Thyroid gland (tissue), 4 donors: ENCODE measurements around the gene FCGR1A.
"Not testable (repeated sequence)": the region's sequence is repeated elsewhere in the genome, so short reads cannot be mapped to it uniquely, and the experiment has no call there.

Experiments
- POLR2A ChIP-seq, 2 donors: fragments of 450-650 bp; IDR thresholded peaks; one replicate each; pipeline ENCODE4 v1.6.1; 2017; ENCODE audit warnings: antibody characterized with exemption in 2 of 2, mild to moderate bottlenecking in 2 of 2, moderate library complexity in 1 of 2
- TF ChIP-seq, protein P1 (sequence below), 6 experiments: fragments of 200-600 bp in 3 of 6; fragments of 450-650 bp in 3 of 6; sonication (generic) in 3 of 6; IDR thresholded peaks; one replicate each; pipeline ENCODE4 v1.5.1; 2016 to 2019; ENCODE audit warnings: antibody characterized with exemption in 6 of 6, mild to moderate bottlenecking in 2 of 6, inconsistent platforms in 1 of 6, moderate library complexity in 1 of 6

DNA sequence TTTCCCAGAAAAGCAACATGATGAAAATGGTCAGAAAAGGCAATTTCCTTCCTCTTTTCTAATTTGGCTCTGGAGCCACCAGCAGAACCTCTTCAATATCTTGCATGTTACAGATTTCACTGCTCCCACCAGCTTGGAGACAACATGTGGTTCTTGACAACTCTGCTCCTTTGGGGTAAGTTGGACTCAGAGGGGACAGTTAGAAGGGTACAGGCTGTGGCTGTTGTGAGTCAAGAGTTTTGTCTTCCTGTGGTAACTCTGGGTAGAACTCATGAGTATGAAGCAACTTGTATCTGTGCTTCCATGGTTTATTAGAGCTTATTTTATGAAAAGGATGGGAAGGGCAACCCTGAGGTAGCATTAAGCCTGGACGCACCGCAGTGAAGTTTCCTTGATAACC, at the start of gene FCGR1A:
- not testable (repeated sequence) for TF ChIP-seq POLR2A (IDR thresholded peaks at IDR 0.05)
- TF ChIP-seq, protein P1, sequence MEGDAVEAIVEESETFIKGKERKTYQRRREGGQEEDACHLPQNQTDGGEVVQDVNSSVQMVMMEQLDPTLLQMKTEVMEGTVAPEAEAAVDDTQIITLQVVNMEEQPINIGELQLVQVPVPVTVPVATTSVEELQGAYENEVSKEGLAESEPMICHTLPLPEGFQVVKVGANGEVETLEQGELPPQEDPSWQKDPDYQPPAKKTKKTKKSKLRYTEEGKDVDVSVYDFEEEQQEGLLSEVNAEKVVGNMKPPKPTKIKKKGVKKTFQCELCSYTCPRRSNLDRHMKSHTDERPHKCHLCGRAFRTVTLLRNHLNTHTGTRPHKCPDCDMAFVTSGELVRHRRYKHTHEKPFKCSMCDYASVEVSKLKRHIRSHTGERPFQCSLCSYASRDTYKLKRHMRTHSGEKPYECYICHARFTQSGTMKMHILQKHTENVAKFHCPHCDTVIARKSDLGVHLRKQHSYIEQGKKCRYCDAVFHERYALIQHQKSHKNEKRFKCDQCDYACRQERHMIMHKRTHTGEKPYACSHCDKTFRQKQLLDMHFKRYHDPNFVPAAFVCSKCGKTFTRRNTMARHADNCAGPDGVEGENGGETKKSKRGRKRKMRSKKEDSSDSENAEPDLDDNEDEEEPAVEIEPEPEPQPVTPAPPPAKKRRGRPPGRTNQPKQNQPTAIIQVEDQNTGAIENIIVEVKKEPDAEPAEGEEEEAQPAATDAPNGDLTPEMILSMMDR (IDR thresholded peaks at IDR 0.05) = not testable (repeated sequence)
